COLO668 (cell line): ENCODE measurements around the gene ACSBG1.

Source experiments
- DNase-seq: peaks from one replicate; lab custom pipeline; 2025; ENCODE audit not compliant: unreplicated experiment; lab: John Stamatoyannopoulos, UW

Gene ACSBG1

DNA sequence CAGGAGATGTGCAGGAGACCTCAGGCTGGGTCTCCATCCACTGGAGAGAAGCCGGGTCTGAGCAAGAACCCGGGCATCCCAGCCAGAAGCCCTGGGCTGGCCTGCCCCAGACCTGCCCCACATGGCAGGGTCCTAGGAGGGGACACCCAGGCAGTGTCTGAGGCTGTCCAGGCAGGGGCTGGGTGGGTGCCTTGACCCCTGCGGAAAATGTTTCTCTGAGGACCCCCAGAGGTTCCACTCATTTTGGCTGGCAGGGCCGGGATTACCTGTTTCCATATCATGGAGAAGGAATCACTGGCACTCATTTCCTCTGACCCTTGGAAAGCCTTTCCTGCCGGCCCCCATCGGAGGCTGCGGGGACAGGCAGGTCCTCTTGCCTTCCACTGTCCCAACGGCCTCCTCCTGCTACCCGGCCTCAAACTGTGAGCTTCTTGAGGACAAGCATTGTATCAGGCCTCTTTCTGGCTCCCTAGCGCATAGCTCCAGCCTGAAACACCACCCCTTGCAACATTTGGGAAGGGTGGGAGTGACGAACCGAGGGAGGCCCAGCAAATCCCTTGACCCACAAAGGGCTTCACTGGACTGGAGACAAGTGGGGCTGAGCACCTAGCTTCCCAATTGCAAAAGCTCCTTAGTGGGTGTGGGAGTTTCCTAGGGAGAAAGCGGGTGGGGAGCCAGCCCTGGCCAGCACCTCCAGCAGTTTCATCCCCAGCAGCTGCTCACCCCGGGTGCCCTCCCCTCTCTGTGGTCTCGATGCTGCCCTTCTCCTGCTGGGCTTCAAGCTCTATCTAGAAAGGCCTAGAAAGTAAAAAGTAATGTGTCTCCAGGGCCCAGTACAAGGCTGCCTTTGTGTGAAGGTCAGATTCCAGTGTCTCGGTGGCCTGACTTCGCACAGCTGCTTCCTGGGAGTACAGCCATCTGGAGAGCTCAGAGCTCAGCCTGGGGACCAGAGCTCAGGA is 29.7 kb downstream of the ACSBG1 start:
- DNase-seq, result no peak

DNA sequence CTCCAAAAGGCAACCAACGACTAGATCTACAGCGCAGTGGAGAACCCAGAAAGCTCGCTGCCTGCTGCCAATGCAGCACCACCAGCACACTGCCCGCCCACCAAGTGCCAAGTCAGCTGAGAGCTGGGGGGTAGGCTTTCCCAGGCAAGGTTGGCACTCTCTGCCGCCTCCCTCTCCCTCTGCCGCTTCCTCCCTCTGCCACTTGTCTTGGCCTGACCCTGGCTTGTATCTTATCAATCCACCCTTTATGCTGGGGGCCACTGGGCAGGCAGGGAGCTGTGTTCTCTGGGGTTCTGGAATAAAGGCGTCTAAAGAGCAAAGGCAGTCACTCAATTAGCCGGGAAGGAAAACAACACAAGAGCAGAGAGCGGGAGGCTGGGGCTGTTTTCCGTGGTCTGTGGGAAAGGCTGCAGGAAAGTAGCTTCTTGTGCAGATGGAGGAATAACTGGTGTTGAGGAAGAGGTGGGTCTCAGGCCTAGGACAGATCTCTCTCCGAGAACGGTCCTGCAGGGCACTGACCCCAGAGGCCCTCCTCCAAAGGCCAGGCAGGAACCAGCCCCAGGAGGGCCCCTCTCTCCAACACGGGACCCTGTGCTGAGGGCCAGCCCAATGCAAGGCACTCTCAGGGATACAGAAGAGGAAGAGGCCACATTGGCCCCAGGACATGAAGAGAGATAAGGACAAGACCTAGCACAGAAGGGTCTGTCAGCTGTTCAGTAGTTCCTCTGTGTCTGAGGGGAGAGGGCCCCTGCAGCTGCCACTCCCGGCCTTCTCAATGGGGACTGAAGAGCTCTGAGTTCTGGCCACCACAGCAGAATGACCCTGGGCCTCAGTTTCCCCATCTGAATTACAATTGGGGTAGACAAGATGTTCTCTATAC is 30.8 kb downstream of the ACSBG1 start:
- DNase-seq, result no peak

DNA sequence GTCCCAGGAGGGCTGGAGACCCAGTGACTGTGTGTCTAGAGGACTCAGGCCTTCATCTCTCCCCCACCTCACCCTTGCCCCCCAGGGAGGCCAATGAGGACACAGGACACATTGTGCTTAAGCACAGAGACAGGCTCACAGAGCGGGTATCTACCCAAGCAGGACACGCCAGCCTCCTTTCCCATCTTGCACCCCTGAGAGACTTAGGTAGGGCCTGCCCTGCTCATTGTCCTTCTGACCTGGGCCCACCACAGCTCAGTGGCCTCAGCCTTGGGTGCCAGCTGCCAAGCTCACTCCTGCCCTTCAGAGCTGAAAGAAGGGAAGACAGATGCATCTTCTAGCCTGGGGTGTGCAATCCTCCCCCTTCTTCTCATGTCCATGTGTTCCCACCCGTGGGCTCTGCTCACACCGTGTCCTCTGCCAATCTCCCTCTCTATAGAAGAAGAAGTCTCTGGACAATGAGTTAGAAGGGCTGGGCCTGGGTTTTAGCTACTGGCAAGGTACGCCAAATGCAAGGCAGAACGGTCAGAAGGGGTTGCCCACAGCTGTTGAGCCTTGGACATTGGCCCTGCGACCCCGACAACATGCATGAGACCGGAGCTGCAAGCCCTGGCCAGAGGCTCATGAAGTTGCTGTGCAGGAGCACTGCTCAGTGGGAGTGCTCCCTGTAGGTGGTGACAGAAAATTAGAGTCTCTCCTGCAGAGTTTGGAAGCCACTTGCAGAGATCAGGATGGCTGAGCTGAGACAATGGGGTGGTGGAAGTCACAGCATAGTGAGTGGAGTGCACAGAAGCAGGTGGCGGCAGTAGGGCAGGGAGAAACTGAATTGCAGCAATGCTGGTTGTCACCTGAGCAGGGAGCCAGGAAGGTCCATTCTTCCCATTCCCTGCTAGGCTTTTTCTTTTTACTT is 32.8 kb downstream of the ACSBG1 start:
- no peak for DNase-seq

DNA sequence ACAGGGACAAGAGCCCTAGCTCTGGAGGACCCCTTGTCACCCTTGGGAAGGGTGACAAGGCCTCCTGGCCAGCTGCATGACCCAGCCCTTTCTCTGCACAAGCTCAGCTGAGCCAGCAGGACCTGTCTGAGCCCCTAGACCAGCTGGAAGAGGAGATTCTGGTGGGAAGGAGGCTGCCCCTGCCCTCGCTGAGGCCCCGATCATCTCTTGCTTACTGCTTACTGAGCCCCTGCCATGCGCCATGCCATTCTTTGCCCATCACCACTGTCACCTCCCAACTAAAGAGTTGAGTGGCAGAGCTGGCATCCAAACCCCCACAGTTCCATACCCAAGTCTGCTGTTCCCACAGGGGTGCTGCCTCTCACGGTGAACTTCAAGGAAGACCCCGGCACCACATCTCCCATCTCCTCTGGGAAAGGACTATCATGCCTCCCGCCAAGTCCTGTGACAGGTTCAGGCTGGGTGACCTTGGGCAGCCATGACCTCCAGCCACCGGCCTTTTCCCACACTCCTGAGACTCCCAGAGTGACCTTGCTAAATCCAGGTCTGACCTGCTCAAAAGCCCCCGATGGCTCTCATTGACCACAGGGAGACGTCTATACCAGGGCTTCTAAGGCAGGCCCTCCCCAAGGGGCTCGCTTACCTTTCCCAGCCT is 34.0 kb downstream of the ACSBG1 start:
- DNase-seq, result no peak

DNA sequence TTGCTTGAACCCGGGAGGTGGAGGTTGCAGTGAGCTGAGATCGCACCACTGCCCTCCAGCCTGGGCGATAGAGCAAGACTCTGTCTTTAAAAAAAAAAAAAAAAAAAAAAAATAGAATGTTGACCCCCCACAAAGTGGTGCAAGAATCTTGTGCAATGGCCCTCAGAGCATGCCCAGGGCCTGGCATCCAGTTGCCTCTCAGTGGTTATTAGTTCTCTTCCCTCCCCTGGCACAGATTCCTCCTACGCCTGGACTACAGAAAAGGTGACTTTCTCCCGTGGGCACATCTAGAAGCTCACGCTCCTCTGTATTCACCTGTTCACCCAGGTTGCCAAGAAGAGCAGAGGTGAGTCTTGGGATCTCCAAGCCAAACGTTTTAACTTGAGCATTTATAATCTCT is 36.7 kb downstream of the ACSBG1 start:
- DNase-seq, result no peak

DNA sequence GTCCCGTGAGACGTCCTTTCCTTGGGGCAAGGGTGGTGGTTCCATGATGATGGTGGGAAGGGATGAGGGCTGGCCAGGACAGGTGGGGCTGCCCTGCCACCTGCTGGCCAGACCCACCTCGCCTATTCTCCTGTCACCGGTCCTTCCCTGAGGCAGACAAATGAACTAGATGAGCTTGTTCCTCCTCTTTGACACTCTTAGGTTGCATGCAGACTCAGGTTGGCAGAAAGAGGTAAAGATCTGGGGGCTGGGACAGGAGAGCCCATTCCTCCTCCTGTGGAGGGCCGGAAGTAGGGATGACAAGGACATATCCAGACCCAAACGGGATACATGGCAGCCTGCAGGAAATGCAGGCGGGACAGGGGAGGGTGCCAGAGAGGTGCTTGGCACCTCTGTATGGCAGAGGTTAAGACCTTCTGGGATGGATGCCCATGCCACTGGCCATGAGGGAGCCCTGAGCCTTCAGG is 38.6 kb downstream of the ACSBG1 start:
- DNase-seq, result peak; percentile 44

DNA sequence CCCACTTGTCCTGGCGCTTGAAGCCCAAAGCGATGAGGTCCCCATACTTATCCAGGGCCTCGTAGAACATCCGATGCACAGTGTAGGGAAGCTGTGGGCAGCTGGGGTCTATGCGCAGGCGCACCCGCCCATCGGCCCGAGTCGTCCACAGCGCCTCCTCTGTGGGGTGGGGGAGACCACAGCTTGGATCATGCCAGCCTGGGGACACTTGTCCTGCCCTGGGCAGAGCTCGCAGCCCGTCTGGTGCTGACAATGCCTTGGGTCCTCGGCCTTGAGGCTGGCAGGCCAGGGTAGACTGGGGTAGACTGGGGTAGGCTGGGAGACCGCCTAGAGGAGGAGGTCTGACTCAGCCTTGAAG is 39.8 kb downstream of the ACSBG1 start:
- DNase-seq, result no peak

DNA sequence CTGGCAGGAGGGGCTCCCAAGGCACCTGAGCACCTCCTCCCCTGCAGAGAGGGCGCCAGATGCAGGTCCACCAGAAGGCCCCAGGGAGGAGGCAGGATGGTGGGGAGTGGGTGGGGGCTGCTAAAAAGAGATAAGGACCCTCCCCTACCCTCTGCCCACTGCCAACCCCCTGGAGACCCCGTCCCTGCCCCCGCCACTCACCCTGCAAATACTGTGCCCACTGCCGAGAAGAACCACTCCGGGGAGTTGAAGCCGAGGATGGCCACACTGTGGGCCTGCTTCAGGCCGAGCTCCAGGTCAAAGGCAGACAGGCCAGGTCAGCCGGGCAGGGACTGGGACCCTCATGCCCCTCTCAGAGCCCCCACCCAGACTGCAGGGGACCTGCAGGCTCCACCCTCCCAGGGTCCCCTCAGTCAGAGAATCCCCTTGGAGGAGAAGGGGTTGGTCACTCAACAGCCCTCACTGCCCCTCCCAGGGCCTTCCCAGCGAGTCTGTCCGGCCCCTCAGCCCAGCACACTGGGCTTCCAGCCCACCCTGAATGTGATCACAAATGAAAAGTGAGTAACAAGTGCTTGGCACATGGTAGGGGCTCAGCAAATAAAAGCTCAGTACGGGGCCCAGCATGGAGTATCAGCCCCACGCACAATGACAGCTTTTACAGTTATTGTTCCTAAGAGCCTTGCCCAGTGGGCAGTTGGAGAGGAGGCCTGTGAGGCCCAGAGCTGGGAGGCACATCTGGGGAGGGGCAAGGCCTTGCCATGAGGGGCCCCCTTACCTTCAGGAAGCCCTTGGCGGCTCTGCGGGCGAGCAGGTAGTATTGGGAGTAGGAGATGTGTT is 40.4 kb downstream of the ACSBG1 start:
- DNase-seq, result no peak

DNA sequence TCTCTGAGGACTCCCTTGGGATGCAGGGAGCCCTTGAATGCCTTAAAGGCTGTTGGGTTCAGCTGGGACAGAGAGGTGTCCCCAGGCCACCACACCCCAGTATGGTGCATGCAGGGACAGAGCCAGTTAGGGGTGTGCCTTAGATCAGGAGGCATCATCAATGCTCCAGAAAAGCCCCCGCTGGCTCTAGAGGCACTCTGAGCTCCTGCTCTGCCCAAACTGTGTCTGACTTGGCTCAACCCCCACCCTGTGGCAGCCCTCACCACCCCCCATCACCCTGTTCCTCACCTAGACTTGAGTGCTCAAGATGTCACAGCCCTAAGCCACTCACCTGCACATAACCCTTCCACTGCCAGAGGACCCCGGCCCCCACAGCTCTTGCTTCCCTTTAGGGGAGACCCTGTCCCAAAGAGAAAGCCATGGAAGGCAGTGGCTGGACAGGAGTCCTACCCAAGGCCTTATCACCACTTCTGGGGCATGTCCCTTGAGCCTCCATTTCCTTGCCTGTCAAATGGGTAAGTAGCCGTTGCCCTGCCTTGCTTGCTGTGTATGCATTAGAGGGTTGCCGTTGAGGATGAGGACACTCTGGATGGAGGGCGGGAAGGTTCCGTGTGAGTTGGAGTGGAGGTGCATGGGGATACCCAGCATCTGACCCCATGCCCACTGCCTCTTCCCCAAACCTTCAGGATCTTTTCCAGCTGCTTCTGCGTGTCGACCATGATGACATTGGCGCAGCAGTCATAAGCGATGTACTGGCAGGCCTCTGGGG is 41.4 kb downstream of the ACSBG1 start:
- DNase-seq, result no peak

DNA sequence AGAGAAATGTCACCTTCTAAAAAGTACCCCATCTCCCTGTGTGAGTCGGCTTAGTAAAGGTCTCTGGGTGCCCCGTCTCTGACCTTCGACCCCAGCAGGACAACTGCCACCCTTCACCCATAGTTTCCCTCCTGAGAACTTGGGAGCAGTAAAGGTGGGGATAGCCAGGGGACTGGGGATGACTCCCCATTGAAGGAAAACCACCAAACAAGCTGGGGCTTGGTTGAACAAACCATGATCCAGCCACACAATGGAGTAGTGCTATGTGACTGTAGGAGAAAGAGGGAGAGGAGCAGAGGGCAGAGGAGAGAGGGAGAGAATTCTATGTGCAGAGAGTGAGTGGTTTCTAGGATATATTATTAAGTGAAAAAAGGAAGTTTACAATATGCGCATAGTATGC is 51.5 kb downstream of the ACSBG1 start:
- DNase-seq, result no peak

DNA sequence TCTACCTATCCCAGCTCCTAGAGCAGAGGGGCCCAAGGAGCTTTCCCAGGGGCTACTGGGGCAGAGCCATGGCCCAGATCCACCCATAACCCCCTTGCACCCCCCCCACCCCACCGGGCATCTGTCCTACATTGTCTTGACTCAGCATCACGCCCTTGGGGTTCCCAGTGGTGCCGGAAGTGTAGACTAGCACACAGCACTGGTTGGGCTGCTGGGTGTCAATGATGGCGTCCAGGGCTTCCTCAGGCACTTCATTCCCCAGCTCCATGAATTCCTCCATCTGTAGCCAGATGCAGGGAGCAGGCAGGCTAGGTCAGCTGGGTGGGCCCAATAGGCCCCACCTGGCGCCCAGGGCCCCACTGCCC is 52.0 kb downstream of the ACSBG1 start:
- no peak for DNase-seq

DNA sequence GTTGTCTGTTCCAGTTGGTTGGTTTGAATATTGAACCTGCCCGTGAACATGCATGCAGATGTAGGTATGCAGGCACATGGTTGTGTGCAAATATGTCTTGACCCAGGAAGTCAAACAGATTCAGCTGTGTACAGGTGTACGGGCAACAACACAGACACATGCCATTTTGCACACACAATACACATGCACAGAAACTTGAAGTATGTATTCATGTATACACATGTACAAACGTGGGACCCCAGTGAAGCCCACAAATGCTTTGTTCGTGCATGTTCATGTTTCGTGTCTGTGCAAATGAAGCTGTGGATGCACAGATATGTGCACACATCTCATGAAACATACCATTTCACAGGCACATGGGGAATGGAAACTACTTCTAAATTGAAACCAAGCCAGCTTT is 54.5 kb downstream of the ACSBG1 start:
- DNase-seq, result no peak

DNA sequence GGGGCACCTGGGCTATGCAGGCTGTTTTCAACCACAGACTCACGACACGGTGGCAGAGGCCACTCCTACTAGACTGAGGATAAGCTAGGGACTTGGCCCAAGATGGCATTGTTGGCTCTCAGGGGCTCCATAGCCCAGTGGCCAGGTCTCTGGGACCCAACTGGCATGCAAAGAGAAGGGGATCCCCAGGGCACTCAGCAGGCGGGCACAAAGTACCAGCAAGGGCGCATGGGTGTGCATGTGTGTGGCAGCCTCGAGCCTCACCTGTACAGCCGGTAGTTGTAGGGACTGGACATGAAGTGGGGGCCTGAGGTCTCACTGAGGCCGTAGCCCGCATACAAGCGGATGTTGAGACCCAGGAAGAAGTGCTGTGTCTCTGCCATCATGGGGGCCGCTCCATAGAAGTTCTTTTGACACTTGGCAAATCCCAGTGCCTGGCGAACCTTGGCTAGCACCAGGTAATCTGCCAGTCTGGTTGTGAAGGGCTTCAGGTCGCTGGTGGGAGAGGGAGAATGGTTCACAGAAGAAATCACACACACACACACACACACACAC is 55.0 kb downstream of the ACSBG1 start:
- DNase-seq, result no peak

DNA sequence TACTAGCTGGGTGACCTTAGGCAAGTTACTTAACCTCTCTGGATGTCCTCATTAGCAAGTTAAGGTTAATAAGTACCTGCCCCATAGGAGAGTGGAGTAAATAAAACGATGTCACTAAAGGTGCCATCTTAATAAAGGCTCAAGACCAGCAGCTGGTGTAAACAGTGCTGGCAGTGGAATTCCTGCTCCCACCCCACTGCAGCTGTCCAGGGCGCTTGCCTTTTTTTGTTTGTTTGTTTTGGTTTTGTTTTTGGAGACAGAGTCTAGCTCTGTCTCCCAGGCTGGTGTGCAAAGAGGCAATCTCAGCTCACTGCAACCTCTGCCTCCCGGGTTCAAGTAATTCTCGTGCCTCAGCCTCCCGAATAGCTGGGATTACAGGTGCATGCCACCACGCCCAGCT is 56.3 kb downstream of the ACSBG1 start:
- peak; percentile 4 for DNase-seq

DNA sequence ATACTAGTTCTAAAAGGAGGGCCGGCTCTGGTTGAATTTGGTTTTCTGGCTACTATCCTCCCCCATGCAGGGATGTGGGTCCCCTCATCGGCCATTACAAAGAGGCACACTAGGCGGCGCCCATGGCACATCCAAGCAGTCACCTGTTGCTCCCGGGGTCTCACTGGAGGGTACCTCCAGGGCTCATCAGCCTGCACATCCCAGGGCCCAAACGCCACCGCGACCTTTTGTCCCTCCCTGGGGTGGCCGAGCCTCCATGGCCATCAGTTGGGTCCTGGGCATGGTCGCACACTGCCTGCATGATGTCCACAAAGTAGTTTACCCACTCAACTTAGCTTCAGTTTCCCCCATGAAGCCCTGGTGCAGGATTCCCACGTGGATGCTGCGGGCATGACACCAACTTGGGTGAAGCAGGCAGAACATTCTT is 56.9 kb downstream of the ACSBG1 start:
- peak; percentile 26 for DNase-seq

DNA sequence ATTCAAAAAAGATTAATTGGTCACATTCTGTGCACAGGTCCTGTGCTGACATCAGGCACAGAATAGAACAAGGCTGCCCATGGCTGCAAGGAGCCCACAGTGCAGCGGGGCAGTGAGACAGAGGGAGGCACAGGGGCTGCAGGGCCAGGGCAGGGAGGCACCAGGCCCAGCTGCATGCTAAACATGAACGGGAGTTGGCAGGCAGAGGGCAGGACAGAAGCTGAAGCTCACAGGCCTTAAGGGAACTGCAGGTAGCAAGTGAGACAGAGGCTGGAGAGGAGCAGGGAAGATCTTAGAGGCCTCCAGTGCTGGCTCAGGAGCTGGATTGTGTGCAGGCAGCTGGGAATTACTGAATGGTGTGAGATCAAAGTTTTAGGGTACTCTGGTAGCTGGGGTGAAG is 59.0 kb downstream of the ACSBG1 start:
- DNase-seq, result no peak

DNA sequence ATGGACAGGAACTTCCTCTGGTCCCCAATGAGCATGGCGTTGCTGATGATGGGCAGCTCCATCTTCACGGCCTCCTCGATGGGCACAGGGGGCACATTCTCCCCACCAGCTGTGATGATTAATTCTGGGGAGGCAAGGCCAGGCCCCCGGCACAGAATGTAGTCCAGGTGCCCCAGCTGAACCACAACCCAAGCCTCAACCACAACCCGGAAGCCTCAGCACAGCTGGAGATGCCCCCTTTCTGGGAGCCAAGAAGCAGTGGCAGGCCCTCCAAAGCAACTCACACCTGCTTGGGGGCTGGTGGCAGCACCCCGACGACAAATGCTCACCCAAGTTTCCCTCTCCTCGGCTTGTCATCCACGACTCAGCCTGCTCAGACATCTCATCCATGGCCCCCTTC is 60.0 kb downstream of the ACSBG1 start:
- DNase-seq, result no peak

DNA sequence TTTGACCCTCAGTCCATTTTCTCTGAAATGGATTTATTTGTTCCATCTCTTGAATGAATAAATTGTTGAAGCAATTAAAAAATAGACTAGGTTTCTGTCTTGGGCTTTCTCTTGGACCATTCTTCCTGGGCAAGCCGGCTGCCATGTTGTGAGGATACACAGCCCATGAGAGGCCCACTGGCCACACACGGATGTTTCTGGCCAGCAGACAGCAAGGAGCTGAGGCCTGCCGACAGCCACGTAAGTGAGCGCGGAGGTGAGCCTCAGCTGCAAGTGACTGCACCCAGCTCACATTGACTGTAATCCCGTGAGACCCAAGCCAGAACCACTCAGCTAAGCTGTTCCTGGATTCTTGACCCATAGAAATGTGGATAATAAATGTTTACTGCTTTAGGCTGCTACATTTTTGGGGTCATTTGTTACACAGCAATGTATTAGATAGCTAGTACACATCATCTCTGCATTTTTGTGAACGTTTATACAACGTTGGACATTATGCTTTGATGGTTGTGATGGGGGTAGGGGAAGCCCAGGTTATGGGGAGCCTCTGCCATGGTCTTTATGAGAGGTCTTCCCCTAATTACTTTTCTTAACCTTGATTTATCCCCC is 62.4 kb downstream of the ACSBG1 start:
- no peak for DNase-seq
